ENCODE data around the gene COL18A1. TPM values are rescaled to one million over a fixed set of nuclear protein-coding genes. Genes with fewer than 3 reads are reported as not detected.
"Not testable (repeated sequence)": the region's sequence is repeated elsewhere in the genome, so short reads cannot be mapped to it uniquely, and the experiment has no call there.

Gene COL18A1
- total RNA-seq, 1 donor from 2014 or later = 271 TPM

- no peak for DNase-seq (ENCODE audit: low spot score, unreplicated experiment)
- H3K27me3 Mint-ChIP-seq = no peaks in the 10 kb centered on the region
- peaks cover 2% of the 10 kb centered on the region for H3K4me1 Mint-ChIP-seq (ENCODE audit: low read depth)
- no peak overlapping the region for H3K27ac Mint-ChIP-seq
- H3K4me3 Mint-ChIP-seq (ENCODE audit: low read depth) = no peak overlapping the region
- H3K36me3 Mint-ChIP-seq (ENCODE audit: insufficient read depth) = peaks cover 11% of the 10 kb centered on the region
- peaks cover under 1% of the 10 kb centered on the region for H3K9me3 Mint-ChIP-seq (ENCODE audit: low read depth)
- TF ChIP-seq CTCF (IDR thresholded peaks at IDR 0.05; ENCODE audit: unreplicated experiment) = no peak
Observed at GRCh38 chr21:45439901-45440461, 35.0 kb downstream of the COL18A1 start.

GRCh38 chr21:45440736-45441350, 35.9 kb downstream of the COL18A1 start:
- Mint-ChIP-seq H3K4me3 (ENCODE audit: low read depth) (no peak overlapping the region), H3K27me3 (no peaks in the 10 kb centered on the region), H3K4me1 (ENCODE audit: low read depth) (peaks cover 2% of the 10 kb centered on the region), H3K9me3 (ENCODE audit: low read depth) (peaks cover 7% of the 10 kb centered on the region), H3K27ac (no peak overlapping the region), H3K36me3 (ENCODE audit: insufficient read depth) (peaks cover 19% of the 10 kb centered on the region)
- no peak for TF ChIP-seq CTCF (IDR thresholded peaks at IDR 0.05; ENCODE audit: unreplicated experiment)
- no peak for DNase-seq (ENCODE audit: low spot score, unreplicated experiment)

- DNase-seq (ENCODE audit: low spot score, unreplicated experiment) = no peak
- Mint-ChIP-seq H3K4me1 (ENCODE audit: low read depth) (peaks cover 2% of the 10 kb centered on the region), H3K27ac (peak overlapping the region; percentile 29), H3K9me3 (ENCODE audit: low read depth) (peaks cover 10% of the 10 kb centered on the region), H3K36me3 (ENCODE audit: insufficient read depth) (peaks cover 22% of the 10 kb centered on the region), H3K27me3 (no peaks in the 10 kb centered on the region), H3K4me3 (ENCODE audit: low read depth) (no peak overlapping the region)
- no peak for TF ChIP-seq CTCF (IDR thresholded peaks at IDR 0.05; ENCODE audit: unreplicated experiment)
Observed at GRCh38 chr21:45441431-45442255, 36.7 kb downstream of the COL18A1 start.

GRCh38 chr21:45442276-45442675, 37.3 kb downstream of the COL18A1 start:
- peaks cover 10% of the 10 kb centered on the region for H3K9me3 Mint-ChIP-seq (ENCODE audit: low read depth)
- TF ChIP-seq CTCF (IDR thresholded peaks at IDR 0.05; ENCODE audit: unreplicated experiment) = no peak
- no peaks in the 10 kb centered on the region for H3K27me3 Mint-ChIP-seq
- H3K4me3 Mint-ChIP-seq (ENCODE audit: low read depth) = no peak overlapping the region
- H3K27ac Mint-ChIP-seq = no peak overlapping the region
- peaks cover 22% of the 10 kb centered on the region for H3K36me3 Mint-ChIP-seq (ENCODE audit: insufficient read depth)
- no peak for DNase-seq (ENCODE audit: low spot score, unreplicated experiment)
- peaks cover 2% of the 10 kb centered on the region for H3K4me1 Mint-ChIP-seq (ENCODE audit: low read depth)

GRCh38 chr21:45442686-45443594, 38.0 kb downstream of the COL18A1 start:
- H3K4me1 Mint-ChIP-seq (ENCODE audit: low read depth); H3K27ac Mint-ChIP-seq; H3K27me3 Mint-ChIP-seq; DNase-seq (ENCODE audit: low spot score, unreplicated experiment); H3K4me3 Mint-ChIP-seq (ENCODE audit: low read depth): not testable (repeated sequence)
- peaks cover 24% of the 10 kb centered on the region for H3K36me3 Mint-ChIP-seq (ENCODE audit: insufficient read depth)
- H3K9me3 Mint-ChIP-seq (ENCODE audit: low read depth) = peaks cover 10% of the 10 kb centered on the region

Data from progenitor cell of endocrine pancreas (in vitro differentiated cells).